Neutrophil (primary cell): ENCODE measurements around the gene NDC80.
A peak's percentile ranks its signal among the peaks of the same experiment; 100 is the strongest.
"Not testable (repeated sequence)": the region's sequence is repeated elsewhere in the genome, so short reads cannot be mapped to it uniquely, and the experiment has no call there.

Source experiments
- H3K27ac ChIP-seq: fragments of 200-600 bp; sonication (generic); 2 replicates; pipeline ENCODE4 v1.5.1; 2016; ENCODE audit warnings: mild to moderate bottlenecking, moderate library complexity
- H3K27me3 ChIP-seq: fragments of 200-600 bp; sonication (generic); 2 replicates; pipeline ENCODE4 v1.6.0; 2016; ENCODE audit warnings: mild to moderate bottlenecking
- H3K36me3 ChIP-seq: fragments of 200-600 bp; sonication (generic); 2 replicates; pipeline ENCODE4 v1.5.1; 2017
- H3K4me1 ChIP-seq, 2 experiments: fragments of 200-600 bp in 1 of 2; sonication (generic) in 1 of 2; 1 replicate in 1 of 2; 2 replicates in 1 of 2; pipeline versions ENCODE4 v1.5.1 to v1.6.1; 2013 to 2016; ENCODE audit warnings: low read depth in 1 of 2, low read length in 1 of 2, mild to moderate bottlenecking in 1 of 2, moderate library complexity in 1 of 2; ENCODE audit not compliant: control insufficient read depth in 1 of 2, insufficient read depth in 1 of 2
- H3K4me3 ChIP-seq, 2 experiments: fragments of 200-600 bp in 1 of 2; sonication (generic) in 1 of 2; 1 replicate in 1 of 2; 2 replicates in 1 of 2; pipeline ENCODE4 v1.5.1; 2013 to 2016; ENCODE audit warnings: low read depth in 1 of 2, low read length in 1 of 2, mild to moderate bottlenecking in 1 of 2, moderate library complexity in 1 of 2
- H3K9me3 ChIP-seq: fragments of 200-600 bp; sonication (generic); 2 replicates; pipeline ENCODE4 v1.5.1; 2016
- CTCF ChIP-seq: fragments of 200-600 bp; sonication (generic); IDR thresholded peaks from 2 replicates; pipeline ENCODE4 v1.5.1; 2016; ENCODE audit warnings: antibody characterized with exemption

NDC80 gene

GRCh38 chr18:2571200-2572170, at the start of gene NDC80, which contains the start of gene METTL4:
Gene NDC80, plus strand, starts transcription at chr18:2571557. Its CDS starts 1,429 bp downstream, at chr18:2572986.
Gene METTL4, minus strand, starts transcription at chr18:2571505. Its CDS starts 4,289 bp downstream, at chr18:2567216.
- peak within 1 kb of the TSS; percentile 92 for H3K27ac ChIP-seq
- H3K4me1 ChIP-seq = peaks cover 31 to 41% of the 10 kb centered on the region in 2 experiments
- H3K4me3 ChIP-seq = peak within 1 kb of the TSS; percentile 72 to 85
- H3K27me3 ChIP-seq = no peaks in the 10 kb centered on the region
- H3K36me3 ChIP-seq = no peaks in the 10 kb centered on the region
- no peak for TF ChIP-seq CTCF
- no peaks in the 10 kb centered on the region for H3K9me3 ChIP-seq

GRCh38 chr18:2522112-2522511, 49.2 kb upstream of the NDC80 start:
- no peak for TF ChIP-seq CTCF
- no peaks in the 10 kb centered on the region for H3K27me3 ChIP-seq
- no peak overlapping the region for H3K27ac ChIP-seq
- no peaks in the 10 kb centered on the region for H3K36me3 ChIP-seq
- no peak overlapping the region for H3K4me3 ChIP-seq
- no peaks in the 10 kb centered on the region for H3K9me3 ChIP-seq
- no peaks in the 10 kb centered on the region for H3K4me1 ChIP-seq

DNA sequence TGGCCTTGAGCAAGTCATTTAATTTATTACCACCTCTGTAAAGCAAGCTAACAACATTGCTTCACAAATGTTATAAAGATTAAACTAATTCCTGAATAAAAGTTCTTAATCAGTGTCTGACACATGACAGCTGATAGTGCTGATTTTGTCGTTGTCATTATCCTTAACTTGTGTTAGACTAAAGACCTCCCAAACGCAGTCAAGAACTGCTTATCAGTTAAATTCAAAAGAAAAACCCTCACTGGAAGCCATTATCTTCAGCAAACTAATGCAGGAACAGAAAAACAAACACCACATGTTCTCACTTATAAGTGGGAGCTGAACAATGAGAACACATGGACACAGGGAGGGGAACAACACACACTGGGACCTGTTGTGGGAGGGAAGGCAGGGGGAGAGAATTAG, 46.6 kb upstream of the NDC80 start:
- not testable (repeated sequence) for H3K4me3 ChIP-seq, H3K27me3 ChIP-seq, H3K9me3 ChIP-seq

DNA sequence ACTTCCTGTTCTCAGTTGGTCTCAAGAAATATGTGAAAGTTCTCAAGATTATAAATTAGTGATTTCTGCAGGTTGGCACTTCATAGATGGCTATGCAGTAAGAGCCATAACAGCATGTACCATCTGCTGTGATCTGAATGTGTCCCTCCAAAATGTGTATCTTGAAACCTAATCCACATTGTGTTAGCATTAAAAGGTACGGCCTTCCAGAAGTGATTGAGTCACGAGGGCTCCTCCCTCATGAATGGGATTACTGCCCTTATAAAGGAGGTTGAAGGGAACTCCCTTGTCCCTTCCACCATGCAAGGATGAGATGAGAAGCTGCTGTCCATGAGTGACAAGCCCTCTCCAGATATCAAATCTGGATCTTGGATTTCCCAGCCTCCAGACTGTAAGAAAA, 45.0 kb upstream of the NDC80 start:
- Histone ChIP-seq H3K27me3 (no peaks in the 10 kb centered on the region), H3K27ac (no peak overlapping the region), H3K4me1 (no peaks in the 10 kb centered on the region), H3K4me3 (no peak overlapping the region), H3K36me3 (no peaks in the 10 kb centered on the region), H3K9me3 (no peaks in the 10 kb centered on the region)
- TF ChIP-seq CTCF = no peak

More for the DNA sequence above, 46.6 kb upstream of the NDC80 start:
- H3K36me3 ChIP-seq, H3K27ac ChIP-seq, H3K4me1 ChIP-seq: not testable (repeated sequence)

DNA sequence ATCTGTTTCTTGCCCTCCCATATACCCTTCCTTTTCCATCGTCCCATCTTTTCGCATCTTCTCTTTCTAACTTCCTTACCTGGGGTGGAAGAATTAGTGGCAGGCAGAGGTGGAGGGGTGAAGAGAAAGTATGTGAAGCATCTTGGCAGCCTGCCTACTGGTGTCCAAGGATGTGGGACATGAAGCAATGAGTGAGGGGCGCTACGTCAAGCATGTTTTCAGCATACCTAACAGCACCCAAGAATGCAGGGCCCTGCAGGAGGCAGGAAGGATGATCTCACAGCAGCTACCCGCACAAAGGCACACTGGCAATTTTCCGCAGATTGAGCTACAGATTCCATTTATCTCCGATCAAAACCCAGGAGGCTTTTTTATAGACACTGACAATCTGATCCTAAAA, 42.2 kb upstream of the NDC80 start:
- H3K4me1 ChIP-seq = peaks cover 0 to 4% of the 10 kb centered on the region in 2 experiments
- no peak for TF ChIP-seq CTCF
- no peaks in the 10 kb centered on the region for H3K9me3 ChIP-seq
- no peaks in the 10 kb centered on the region for H3K36me3 ChIP-seq
- no peaks in the 10 kb centered on the region for H3K27me3 ChIP-seq
- H3K27ac ChIP-seq = no peak overlapping the region
- H3K4me3 ChIP-seq = no peak overlapping the region

- Histone ChIP-seq H3K36me3 (no peaks in the 10 kb centered on the region), H3K27me3 (no peaks in the 10 kb centered on the region), H3K4me3 (no peak overlapping the region), H3K27ac (no peak overlapping the region), H3K9me3 (no peaks in the 10 kb centered on the region), H3K4me1 (peaks cover 0 to 4% of the 10 kb centered on the region in 2 experiments)
- no peak for TF ChIP-seq CTCF
Measured at GRCh38 chr18:2531751-2532150, 39.6 kb upstream of the NDC80 start.
